AG09309 (cell line): ENCODE data around the gene CUEDC2.

Experiments
- DNase-seq: peaks from one replicate; pipeline ENCODE4 v3.0.0-alpha.2; 2010; ENCODE audit warnings: low read depth
- H3K4me3 ChIP-seq: 2 replicates; pipeline ENCODE4 v1.5.1; 2011; ENCODE audit warnings: mild to moderate bottlenecking, low read depth, low read length, moderate library complexity; ENCODE audit not compliant: control insufficient read depth
- TF ChIP-seq, protein P1 (sequence below): IDR thresholded peaks from 2 replicates; pipeline ENCODE4 v1.5.1; 2011; ENCODE audit warnings: mild to moderate bottlenecking, low read depth, low read length, inconsistent platforms; ENCODE audit not compliant: insufficient read depth, control insufficient read depth; ENCODE audit errors: missing control alignments

CUEDC2 gene

DNA sequence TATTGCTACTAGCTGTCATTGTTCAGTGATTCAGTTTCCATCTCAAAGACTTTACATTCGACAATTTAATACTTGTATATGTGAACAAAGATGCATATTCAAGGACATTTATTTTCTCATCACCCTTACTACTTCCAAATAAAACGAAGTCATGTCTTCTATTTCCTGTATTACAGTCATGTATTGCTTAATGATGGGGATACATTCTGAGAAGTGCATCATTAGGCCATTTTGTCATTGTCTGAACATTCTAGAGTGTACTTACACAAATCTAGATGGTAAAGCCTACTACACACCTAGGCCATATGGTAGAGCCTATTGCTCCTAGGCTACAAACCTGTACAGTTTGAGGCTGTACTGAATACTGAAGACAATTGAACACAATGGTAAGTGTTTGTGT is 12.5 kb upstream of the CUEDC2 start:
- TF ChIP-seq, protein P1, sequence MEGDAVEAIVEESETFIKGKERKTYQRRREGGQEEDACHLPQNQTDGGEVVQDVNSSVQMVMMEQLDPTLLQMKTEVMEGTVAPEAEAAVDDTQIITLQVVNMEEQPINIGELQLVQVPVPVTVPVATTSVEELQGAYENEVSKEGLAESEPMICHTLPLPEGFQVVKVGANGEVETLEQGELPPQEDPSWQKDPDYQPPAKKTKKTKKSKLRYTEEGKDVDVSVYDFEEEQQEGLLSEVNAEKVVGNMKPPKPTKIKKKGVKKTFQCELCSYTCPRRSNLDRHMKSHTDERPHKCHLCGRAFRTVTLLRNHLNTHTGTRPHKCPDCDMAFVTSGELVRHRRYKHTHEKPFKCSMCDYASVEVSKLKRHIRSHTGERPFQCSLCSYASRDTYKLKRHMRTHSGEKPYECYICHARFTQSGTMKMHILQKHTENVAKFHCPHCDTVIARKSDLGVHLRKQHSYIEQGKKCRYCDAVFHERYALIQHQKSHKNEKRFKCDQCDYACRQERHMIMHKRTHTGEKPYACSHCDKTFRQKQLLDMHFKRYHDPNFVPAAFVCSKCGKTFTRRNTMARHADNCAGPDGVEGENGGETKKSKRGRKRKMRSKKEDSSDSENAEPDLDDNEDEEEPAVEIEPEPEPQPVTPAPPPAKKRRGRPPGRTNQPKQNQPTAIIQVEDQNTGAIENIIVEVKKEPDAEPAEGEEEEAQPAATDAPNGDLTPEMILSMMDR, result no peak
- no peak for DNase-seq
- H3K4me3 ChIP-seq, result no peak overlapping the region

DNA sequence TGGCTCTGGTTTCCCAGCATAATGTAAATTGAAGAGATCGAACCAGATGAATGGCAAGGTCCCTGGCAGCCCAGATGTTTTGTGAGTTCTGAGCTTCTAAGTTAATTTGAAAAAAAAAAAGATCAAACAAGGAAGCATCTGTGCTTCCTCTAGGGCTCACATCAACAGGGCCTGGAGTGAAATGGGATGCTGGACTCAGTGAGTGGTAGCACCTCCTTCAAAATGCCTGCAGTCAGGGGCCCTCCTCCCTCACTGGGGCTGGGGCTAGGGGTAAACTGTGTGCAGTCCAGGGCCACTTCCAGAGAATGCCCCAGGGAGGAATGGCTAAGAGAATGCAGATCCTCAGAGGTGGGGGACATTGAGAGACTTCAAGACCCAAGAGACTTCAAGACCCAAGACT is 6.0 kb upstream of the CUEDC2 start:
- H3K4me3 ChIP-seq, result no peak overlapping the region
- TF ChIP-seq, protein P1, result no peak
- no peak for DNase-seq

- no peak overlapping the region for H3K4me3 ChIP-seq
- DNase-seq, result no peak
- TF ChIP-seq, protein P1, result no peak
These were observed 5.1 kb upstream of the CUEDC2 start for GRCh38 chr10:102437515-102437914.

DNA sequence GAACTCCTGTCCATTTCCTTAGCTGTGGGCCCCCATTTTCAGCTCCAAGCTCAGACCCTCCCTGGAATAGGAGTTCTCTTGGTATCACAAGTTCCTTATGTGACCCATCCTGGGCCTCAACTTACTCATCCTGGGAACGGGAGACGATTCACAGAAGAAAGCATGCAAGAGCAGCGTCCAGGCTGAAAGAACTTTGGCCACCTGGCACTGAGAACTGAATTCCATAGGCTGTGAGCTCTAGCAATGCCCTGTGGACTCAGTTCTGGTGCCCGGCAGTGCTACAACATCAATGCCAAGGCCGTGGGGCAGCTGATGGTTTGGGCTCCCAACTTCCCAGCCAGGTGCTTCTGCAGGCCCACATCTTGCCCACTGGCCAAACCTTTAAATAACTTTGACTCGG is 3.9 kb upstream of the CUEDC2 start:
- no peak for DNase-seq
- TF ChIP-seq, protein P1, result no peak
- no peak overlapping the region for H3K4me3 ChIP-seq

- no peak for DNase-seq
- H3K4me3 ChIP-seq, result peak overlapping the region; percentile 6; the same call in 1 of the 2 replicates
- TF ChIP-seq, protein P1, result no peak
These were observed 3.3 kb upstream of the CUEDC2 start for GRCh38 chr10:102435529-102436233.

DNA sequence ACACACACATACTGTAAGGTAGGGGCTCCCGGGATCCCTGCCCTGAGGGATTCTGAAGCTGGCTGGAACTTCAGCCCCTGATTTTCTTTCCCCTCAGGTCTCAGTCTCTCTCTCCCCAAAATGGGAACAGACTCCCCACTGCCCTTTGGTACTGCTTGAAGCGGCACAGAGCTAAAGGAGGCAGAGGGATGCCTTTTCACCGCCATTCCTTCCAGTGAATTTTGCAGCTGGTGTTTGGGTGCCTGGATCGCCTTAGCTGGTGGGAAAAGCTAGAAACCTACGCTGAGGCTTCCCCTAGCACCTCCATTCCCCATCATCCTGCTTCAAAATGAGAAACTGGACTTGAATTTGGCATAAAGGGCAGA is 2.7 kb upstream of the CUEDC2 start:
- TF ChIP-seq, protein P1, result no peak
- H3K4me3 ChIP-seq, result no peak overlapping the region
- DNase-seq, result no peak
